Left kidney (tissue), 2 donors: ENCODE data around the gene ZNF516. TPM values are rescaled to one million over a fixed set of nuclear protein-coding genes. Genes with fewer than 3 reads are reported as not detected.
A peak's percentile ranks its signal among the peaks of the same experiment; 100 is the strongest.

Experiments used
- DNase-seq: peaks from one replicate; pipeline ENCODE4 v3.0.0-alpha.2; 2013
- polyA plus RNA-seq: library from polyadenylated mRNA; unstranded; fragments of 120-200 nt; gene quantifications from one replicate; pipeline ENCODE4 v1.2.1, GENCODE V29; 2013; ENCODE audit not compliant: insufficient read length

ZNF516 gene
- polyA plus RNA-seq, 1 donor: 44.3 TPM

GRCh38 chr18:76339246-76339620 lies 155.8 kb downstream of the ZNF516 start:
- DNase-seq: no peak

DNA sequence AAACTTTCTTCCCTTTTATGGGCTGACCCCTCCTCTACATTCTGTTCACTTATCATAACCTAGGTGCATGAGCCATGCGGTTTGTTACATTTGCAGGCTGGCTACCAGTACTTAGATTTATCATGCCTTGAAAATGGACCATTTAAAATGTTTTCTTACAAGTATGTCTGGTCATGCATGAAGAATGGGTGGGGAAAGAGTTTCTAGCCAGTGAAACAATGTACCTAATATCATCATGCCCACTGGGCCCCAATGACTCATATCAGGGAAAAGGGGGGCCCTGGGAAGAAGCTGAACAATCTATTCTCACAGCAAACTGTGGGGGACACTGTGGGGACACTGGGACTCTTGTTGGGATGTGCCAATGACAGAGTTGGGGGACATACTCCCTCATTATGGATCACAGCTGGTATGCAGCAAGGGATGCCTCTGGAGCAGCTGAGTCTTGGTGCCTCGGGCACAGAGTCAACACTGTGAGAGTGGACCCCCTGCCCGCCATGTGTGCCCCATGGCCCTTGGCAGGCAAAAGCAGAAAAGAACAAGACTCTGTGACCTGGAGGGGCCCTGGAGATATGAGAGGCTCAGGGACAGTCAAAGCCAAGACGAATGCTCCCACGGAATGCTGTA lies 156.3 kb downstream of the ZNF516 start:
- no peak for DNase-seq

DNA sequence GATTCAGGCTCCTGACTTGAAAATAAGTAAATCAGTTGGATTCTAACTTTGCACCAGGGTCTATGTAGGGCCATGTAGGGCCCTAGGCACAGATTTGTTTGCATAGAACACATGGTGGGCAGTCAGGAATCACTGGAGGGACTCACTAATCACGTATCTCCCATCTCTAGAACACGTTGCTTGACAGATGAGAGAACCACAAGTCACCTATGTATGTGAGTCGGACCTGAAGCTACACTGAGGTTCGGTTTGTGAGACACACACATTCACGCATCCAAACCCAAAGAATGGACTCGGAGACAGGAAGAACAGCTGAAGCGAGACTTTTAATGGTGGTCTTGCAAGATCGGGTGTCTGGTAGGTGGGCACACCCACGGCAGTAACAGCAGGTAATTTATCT lies 157.0 kb downstream of the ZNF516 start:
- DNase-seq: no peak

DNA sequence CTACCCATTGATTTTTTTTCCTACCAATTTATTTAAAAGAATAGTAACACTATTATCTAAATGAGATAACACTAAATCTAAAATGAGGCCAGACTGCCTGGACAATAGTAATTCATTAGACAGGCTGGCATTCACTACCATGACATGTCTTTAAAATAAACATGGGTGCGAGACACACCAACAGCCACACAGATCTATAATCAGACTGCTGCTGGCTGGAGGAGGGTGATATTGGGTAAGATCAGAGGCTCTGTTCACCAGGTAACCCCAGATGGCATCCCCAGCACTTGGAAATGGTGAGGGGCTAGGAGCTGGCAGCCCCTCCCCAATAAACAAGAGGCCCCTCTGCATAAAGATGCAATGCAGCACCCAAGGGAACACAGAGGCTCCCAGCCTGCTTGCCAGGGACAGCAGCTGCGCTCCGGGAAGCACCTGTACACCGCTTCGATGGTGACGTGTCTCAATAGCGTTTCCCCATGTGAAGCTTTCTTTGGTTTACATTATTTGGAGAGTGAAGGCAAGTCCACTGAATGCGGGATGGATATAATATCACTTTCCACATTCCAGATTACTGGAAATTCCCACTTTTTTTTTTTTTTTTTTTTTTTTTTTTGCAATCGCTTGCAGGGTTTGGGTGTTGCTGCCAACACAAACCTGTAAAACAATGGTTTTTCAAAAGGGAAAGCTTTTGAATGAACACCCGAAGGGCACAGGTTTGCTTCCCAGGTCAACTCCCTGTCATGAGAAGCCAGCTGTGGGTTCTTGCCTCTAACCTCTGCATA lies 159.0 kb downstream of the ZNF516 start:
- DNase-seq: no peak

GRCh38 chr18:76328140-76328539 lies 166.9 kb downstream of the ZNF516 start:
- no peak for DNase-seq

DNA sequence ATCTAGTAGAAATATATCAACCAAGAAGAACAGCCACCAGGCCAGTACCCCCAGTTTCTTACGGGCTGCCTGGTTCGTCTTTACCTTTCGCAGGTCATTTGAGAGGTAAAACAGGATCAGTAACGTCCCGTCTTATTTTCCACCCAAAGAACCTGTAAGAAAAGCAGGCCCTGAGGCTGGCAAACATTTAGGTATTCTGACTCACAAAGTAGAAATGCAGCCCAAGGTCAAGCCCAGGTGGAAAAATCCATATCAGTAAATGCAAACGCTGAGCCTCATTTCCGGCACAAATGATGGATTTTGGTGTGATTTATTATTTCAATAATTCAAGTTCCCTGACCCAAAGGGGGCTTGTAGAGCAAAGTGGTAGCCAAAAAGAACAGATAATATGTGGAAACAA lies 171.2 kb downstream of the ZNF516 start:
- no peak for DNase-seq

- DNase-seq: no peak
Observed at GRCh38 chr18:76322686-76323085, 172.4 kb downstream of the ZNF516 start.

- no peak for DNase-seq
Observed at GRCh38 chr18:76319366-76319765, 175.7 kb downstream of the ZNF516 start.

DNA sequence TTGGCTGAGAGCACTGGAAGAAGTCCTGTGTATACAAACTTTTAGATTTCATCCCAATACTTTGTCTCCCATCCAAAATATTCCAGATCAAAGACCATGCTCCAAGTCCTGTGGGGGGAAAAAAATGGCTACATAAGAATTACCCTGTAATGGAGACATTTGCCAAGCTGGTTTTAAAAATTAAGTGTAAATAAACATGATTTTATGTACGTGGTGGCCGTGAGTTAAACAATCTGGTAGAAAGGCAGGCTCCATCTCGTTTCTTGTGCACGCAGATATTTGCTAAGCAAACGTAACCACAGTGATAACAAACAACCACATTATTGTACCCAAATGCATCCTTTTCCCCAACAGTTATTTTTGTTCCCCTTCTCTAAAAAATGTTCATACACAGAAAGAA lies 176.4 kb downstream of the ZNF516 start:
- peak; percentile 14 for DNase-seq

DNA sequence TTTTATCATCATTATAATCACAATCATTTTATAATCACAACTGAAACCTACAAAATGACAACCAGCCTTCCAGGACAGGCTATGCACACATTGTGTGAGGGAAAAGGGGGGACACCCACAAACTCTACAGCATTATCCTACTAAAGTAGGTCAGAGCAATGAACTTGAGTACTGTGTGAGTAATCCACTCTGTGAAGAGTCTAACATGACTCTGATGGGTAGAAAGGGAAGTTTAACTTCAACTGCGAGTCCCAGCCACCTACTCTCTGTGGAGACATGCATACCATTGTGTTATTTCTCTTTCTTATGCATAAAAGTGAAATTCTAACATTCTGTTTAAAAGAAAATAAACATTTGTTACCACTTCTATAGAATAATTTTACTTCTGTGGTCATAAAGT lies 177.9 kb downstream of the ZNF516 start:
- DNase-seq: no peak

DNA sequence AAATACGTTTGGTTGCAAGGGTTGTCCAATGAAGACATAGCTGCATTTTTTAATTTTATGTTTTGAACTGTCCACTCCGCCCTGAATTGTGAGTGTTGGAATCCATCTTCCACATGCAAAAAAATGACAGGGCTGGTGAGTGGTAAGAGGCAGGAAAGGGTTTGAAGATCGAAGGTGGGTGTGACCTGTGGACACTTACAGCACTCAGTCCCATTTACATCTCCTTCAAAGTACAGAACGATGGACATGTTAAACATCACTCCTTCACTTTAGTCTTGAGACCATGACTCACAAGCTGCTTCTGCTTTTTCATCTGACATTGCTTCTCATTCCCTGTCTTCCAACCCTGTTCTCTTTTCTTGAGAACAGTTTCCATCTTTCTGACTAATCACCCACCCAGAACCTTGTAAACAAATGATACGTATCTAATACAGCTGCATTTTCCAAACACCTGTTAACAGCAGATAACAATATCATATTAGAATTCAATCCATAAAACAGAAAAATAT lies 179.3 kb downstream of the ZNF516 start:
- no peak for DNase-seq

DNA sequence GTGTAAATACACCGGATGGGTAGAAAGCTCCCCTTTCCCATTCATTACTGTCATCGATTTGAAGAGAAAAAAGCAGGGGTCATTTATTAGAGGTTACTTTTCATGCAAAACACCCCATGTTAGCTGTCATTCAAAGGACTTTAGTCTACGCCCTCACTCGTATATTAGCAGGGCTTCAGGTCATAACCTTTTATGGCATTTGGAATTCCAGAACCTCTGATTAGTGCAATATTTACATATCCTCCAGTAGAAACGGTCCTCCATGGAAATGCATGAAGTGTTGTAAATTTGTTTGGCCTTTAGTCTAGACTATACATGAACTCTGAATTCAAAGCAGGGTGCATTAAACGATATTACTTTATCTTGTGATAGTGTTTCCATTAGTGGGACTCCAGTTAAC lies 180.5 kb downstream of the ZNF516 start:
- no peak for DNase-seq

DNA sequence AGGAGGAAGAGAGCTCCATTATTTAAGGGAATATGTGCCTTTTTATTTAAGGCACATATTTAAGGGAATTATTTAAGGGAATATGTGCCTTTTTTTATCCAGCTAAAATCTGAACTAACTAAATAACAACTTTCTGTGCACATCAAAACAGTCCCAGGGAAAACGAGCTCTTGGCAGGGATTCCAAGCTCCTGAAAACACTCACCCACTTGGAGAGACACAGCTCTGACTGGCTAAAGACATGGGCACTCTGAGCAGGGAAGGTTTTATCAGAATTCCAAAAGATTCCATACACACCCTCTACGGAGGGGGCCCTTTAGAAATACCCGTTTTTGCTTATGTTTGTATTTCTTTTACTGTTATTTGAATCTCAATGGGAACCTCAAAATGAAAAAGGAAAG lies 181.0 kb downstream of the ZNF516 start:
- DNase-seq: no peak
